GM10847 (cell line): Measurements from ENCODE around the gene MAP3K19.

ENCODE experiments used
- POLR2A ChIP-seq: IDR thresholded peaks from 2 replicates; pipeline ENCODE4 v1.6.1; 2011; ENCODE audit not compliant: insufficient read length; ENCODE audit errors: extremely low read depth

MAP3K19 gene

DNA sequence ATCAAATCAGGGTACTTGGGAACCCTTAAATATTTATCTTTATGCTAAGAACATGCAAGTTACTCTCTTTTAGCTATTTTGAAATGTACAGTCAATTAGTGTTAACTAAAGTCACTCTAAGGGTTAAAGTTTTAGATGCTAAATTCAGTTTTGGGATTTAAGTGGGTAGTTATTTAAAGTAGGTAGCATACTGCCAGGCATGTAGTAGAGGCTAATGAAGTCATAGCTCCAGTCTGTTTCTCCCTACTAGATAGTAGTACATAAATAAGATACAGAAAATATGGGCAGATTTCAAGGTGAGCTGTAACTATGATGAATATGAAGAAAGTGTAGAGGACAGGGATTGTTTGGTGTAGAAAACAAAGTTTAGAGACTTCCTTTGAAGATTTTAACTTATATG, 12.3 kb upstream of the MAP3K19 start:
- no peak for TF ChIP-seq POLR2A

DNA sequence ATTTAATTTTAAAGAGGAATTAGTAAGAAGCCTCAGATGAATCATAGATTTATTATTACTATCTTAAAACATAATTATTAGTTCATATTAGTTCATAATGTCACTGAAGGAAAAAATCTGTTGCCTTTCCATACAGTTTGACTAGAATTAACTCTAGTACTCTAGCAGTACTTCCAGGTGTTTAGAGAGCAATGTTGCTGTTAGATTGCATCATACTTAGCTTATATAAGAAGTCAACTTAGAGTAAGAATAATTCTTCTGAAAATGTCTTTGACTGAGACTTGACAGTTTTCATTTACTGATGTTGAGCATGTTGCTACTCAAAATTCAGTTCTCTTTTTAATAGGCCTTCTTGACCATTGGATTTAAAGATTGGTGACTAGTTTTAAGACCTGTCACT, 9.5 kb upstream of the MAP3K19 start:
- no peak for TF ChIP-seq POLR2A

DNA sequence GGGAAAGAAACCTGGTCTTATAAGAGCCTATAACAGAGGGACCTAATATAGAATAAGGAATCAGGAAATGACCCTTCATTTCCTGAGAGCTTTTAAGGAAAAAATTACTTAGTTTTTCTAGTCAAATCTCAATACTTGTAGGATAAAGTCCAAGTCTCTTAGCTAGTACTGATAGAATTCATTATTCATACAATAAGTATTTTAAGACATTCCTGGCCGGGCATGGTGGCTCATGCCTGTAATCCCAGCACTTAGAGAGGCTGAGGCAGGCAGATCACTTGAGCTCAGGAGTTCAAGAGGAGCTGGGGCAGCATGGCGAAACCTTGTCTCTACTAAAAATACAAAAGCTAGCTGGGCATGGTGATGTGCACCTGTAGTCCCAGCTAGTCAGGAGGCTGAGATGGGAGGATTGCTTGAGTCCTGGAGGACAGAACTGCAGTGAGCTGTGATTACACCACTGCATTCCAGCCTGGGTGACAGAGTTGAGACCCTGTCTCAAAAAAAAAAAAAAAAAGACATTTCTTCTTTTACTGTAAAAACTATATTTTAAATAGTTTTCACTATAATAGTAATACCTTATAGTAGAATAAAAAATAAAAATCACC, 8.0 kb upstream of the MAP3K19 start:
- TF ChIP-seq POLR2A = no peak

DNA sequence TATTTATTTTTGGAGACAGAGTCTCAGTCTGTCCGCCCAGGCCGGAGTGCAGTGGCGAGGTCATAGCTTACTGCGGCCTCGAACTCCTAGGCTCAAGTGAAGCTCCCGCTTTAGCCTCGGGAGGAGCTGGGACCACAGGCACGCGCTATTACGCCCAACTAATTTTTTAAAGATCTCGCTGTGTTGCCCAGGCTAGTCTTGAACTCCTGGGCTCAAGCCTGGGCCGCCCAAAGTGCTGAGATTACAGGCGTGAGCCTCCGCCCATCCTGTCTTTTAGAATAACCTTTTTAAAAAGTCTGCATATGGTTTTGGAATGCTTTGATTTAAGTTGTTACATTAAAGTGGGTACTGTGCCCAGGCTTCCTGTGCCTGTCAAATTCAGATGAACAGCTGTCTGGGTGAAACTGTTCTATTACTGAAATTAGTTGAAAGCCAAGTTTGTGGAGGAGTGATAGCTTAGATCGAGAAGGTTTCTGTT, 5.8 kb upstream of the MAP3K19 start:
- TF ChIP-seq POLR2A = no peak

DNA sequence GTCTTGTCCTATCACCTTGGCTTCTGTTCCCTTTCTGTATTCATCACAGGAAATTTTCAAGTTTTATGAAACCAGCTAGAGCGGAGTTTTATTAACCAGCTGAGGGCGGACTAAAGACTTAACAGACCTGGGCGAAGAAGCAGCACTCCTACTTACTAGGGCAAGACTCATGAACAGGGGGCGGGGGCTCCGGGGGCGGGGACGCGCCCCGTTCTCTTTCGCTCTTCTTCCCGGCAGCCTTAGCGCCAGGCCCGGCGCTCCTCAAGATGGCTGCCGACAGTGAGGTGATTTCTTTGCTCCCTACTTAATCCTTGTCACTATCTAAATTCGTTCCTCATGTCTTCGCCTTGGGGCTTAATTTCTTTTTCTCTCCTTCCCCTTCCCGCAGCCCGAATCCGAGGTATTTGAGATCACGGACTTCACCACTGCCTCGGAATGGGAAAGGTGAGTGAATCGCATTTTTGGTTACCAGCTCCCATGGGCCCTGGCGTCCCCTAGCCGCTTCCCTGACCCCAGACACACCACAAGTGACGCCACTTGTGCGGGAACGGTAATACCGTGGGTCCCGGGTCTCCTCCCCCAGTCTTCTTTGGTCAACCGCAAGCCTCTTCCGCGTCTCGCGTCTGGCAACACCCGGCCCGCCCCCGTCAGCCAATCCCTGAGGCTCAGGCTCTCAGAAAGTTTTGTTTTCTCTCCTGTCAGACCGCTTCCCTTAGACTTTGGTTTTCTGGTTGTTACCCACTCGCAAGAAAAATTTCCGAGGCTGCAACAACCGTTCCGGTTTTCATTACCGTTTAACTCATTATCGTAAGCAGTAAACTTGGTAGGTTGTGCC, 5.0 kb upstream of the MAP3K19 start, which contains the start of gene RAB3GAP1:
Gene RAB3GAP1 (plus strand): TSS at position 251 of the 835 bp plus-strand sequence. CDS start 16 bp downstream, at position 267.
- TF ChIP-seq POLR2A = peak; percentile 63

DNA sequence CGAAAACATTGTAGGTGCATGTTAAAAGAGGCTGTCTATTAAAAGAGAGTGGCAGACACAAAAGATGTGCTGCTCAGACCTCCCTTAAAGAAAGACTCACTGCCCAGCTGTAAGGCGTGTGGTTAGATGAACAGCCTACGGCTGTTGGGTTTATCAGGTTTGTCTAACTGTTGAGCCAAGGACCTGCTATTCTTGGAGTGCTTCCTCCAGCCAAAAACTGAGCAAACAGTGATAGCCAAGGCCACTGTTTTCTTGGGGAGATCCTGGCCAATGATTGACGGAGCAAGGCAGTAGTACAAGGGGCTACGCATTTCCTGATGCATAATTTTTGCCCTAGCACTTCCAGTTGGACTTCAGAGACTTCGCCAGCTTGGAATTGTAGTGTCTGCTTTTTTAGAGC, 3.4 kb upstream of the MAP3K19 start:
- no peak for TF ChIP-seq POLR2A

DNA sequence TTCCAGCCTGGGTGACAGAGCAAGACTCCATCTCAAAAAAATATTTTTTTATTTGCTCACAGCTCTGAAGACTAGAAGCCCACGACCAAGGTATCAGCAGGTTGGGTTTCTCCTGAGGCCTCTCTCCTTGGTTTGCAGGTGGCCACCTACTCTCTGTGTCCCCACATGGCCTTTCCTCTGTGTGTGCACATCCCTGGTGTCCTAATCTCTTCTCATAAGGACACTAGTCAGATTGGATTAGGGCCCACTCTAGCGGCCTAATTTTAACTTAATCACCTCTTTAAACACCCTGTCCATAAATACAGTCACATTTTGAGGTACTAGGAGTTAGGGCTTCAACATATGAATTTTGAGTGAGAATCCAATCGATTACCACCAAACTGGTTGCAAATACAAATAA, 2.9 kb upstream of the MAP3K19 start:
- no peak for TF ChIP-seq POLR2A

DNA sequence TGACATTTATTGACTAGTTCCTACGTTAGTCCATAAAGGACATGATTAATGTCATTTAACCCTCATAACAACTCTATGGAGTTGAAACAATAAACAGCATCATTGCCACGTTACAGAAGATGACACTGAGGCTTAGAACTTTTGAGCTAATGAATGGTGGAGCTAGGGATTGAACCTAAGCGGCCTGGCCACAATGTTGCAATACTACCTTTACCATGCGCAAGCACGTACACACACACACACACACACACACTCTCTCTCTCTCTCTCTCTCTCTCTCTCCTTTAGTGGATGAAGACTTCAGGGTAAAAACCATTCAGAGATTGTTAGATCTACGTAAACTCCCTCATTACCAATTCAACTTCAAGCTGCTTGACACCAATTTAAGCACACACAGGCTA, 875 bp upstream of the MAP3K19 start:
- no peak for TF ChIP-seq POLR2A

DNA sequence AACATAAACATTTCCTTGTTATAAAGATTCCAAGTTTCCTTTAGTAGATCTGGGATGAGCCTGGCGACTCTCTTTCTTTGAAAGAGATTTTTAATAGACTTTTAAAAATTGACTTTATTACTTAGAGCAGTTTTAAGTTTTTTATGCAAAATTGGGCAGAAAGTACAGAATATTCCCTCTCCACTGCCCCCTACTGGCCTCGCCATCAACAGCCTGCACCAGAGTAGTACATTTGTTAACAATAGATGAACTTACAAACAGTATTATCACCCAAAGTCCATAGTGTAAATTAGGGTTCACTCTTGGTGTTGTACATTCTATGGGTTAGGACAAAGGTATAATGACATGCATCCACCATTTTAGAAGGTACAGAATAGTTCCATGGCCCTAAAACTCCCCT, 3.9 kb downstream of the MAP3K19 start:
- no peak for TF ChIP-seq POLR2A

DNA sequence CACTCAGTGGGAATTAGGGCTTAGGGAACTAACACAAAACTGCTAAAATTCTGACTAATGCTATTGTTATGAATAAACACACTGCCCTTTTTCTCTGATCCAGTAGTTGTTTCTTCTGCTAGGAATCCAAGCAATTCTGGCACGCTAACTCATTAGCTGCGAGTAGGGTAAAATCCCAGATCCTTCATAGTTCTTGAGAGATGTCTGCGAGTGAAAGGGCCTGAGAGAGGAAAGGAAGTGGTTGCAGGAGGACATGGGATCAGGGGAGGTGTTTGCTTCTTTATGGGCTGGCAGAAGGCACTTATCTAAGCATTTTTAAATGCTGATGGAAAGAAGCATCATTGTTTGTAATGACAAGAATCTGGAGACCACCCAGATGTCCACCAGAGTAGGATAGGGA, 9.4 kb downstream of the MAP3K19 start:
- no peak for TF ChIP-seq POLR2A

DNA sequence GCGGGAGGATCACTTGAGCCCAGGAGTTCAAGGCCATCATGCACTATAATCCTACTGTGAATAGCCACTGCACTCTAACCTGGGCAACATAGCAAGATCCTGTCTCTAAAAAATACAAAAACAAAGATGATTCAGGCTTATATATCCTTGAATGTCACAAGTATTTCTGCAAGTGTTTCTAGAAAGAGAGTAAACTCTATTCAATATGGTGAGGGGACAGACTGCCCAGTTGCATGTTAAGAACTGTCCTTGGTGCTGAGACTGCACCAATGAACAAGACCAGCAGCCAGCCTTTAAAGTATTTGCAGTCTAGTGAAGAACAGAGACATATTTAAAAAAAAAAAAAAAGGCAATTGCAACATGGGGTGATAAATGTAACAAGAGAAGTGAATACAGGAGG, 16.4 kb downstream of the MAP3K19 start:
- TF ChIP-seq POLR2A = no peak

DNA sequence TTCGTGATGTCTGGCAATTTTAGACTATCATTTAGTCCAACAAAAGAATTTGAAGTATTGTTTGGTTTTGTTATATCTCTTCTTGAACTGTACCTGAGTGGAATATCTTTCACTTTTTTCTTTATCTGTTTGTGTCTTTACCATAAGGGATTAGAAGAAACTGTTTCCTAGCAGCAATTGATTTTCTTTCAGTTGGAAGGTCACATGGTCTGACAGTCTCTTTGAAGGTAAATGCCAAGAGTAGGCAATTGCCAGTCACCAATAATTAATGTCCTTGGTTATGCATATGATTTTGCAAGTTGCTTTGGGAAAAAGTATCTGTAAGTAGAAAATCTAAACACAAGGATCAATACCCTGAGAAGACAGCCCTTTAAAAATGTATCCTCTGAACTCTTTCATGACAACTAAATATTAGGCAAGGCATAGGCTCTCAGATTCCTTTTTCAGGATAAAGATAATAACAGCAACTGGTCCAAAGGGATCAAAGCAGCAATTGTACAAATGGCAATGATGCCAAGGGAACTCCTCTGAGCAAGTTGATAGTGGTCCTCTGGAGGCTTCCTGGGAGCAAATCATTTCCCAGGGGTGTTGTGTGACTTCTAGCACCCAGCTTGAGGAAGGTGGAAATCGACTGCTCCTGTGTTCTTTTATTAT, 17.6 kb downstream of the MAP3K19 start:
- TF ChIP-seq POLR2A = no peak

DNA sequence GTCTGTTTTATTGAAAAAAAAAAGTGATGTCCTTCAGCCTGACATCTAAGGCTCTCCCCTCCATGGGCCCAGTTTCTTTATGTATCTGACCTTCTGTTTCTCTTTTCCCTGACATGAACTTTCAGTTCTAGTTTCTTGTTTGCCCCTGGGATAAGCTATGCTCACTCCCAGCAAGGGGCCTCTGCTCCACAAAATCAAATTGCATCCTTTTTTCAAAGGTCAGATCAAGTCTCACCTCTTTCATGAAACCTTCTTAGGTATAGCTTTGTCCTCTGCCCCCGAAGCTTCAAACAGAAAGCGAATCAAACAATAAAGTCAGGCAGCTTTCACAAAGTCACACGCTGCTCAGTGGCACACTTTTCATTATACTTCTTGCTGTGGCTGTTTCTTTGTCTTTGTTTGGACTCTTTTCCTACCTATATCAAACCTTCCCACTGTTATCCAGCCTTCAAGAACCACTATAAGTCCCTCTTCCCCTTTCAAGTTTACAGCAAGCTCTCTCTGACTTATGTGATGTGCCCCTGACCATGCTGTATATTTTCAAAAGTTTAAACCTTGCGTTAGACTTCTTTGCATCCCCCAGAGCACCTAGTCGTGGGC, 23.3 kb downstream of the MAP3K19 start:
- TF ChIP-seq POLR2A = no peak

DNA sequence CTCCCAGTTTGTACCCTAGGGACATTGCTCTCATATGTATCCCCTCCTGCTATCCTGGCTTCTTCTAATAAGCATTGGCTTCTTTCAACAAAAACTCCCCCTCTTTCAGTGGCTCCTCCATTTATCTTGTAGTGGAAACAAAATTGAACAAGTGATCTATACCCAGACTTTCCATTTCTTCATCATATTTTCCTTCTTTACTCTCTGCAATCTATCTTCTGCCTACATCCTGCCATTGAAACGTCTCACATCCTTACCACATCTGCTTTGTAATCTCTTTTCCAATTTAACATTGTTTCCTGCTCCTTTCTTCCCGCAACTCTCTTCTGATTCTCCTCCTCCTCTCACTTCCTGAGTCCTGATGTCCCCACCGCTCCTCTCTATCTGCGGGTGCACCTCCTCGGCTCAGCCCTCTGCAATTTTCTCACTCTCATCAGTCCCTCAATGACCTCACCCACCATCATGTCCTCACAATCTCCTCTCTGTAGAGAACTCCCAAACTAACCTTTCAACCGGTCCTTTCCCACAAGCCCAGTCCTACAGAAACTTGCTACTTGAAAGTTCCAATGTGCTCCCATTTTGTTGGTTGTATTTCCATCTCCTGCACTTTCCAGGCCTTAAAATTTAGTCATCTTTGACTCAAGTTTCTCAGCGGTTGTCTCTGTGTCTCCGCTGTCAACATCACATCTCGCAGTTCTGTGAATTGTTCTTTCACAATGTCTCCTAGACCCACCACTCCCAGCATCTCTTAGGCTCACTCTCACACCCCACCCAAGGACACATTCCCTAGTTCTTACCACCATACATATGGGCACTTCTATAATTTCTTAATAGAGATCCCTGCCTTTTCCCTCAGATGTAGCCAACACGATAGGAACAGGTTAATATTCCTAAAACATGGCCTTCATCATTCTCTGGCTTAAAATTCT, 24.0 kb downstream of the MAP3K19 start:
- no peak for TF ChIP-seq POLR2A

DNA sequence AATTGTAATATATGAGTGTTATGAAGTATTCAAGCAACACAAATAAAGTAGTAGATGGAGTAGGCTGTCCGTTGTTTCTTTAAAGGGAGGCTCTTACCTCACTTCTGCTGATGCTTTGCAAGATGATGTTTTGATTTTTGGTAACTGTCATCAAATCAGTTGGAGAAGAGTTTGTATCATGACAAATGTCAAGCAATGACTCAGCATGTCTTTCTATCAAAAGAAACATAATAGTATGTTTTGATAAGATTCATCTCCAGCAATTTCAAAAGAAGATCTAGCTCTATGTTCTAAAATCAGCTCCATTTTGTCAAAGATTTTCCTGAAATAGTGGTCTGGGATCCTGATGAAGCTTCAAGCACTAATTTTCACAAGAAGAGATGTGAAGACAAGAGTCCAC, 25.6 kb downstream of the MAP3K19 start:
- TF ChIP-seq POLR2A = no peak
